Measurements from ENCODE around the gene TBL1Y.

TBL1Y gene

GRCh38 chrY:6909856-6910255 lies 641 bp upstream of the TBL1Y start:
- TF ChIP-seq SP1 (IDR thresholded peaks at IDR 0.05) (no peak), TARDBP (IDR thresholded peaks at IDR 0.05) (no peak), SUZ12 (IDR thresholded peaks at IDR 0.05) (no peak), ZNF384 (IDR thresholded peaks at IDR 0.05) (no peak), FOXA1 (IDR thresholded peaks at IDR 0.05) (no peak), ELF4 (IDR thresholded peaks at IDR 0.05) (no peak), HDGF (IDR thresholded peaks at IDR 0.05; ENCODE audit: borderline replicate concordance) (no peak), PKNOX1 (IDR thresholded peaks at IDR 0.05) (no peak), CTBP1 (IDR thresholded peaks at IDR 0.05; ENCODE audit: borderline replicate concordance) (no peak), NFRKB (IDR thresholded peaks at IDR 0.05) (no peak), L3MBTL2 (conservative IDR thresholded peaks at IDR 0.05) (no peak), FOXM1 (IDR thresholded peaks at IDR 0.05; ENCODE audit: borderline replicate concordance) (no peak)
- CTCF ChIA-PET = no interaction called here
- POLR2A ChIA-PET = no interaction called here

GRCh38 chrY:6911253-6911881 lies 870 bp downstream of the TBL1Y start, which contains the start of gene AMELY:
TSS of gene AMELY (minus strand) at chrY:6911752. CDS start at chrY:6872608, 39,144 bp downstream.
- DNase-seq (ENCODE audit: extremely low spot score) = no peak
- ChIA-PET CTCF (no interaction called here), POLR2A (no interaction called here)
- TF ChIP-seq BHLHE40 (IDR thresholded peaks at IDR 0.05; ENCODE audit: borderline replicate concordance) = no peak
- no peak for TF ChIP-seq SUZ12 (IDR thresholded peaks at IDR 0.05)
- no peak for TF ChIP-seq ARNT (IDR thresholded peaks at IDR 0.05)
- no peak for TF ChIP-seq ELF4 (IDR thresholded peaks at IDR 0.05)
- TF ChIP-seq CTBP1 (IDR thresholded peaks at IDR 0.05; ENCODE audit: borderline replicate concordance) = no peak
- no peak for TF ChIP-seq SP1 (IDR thresholded peaks at IDR 0.05)
- TF ChIP-seq NFRKB (IDR thresholded peaks at IDR 0.05) = no peak
- no peak for TF ChIP-seq L3MBTL2 (conservative IDR thresholded peaks at IDR 0.05)
- TF ChIP-seq ZNF384 (IDR thresholded peaks at IDR 0.05) = no peak
- no peak for TF ChIP-seq LEF1 (IDR thresholded peaks at IDR 0.05; ENCODE audit: borderline replicate concordance)

More at GRCh38 chrY:6909856-6910255, 641 bp upstream of the TBL1Y start:
- no peak for DNase-seq (ENCODE audit: extremely low spot score)

- TF ChIP-seq SP1 (IDR thresholded peaks at IDR 0.05) = no peak
- no peak for TF ChIP-seq PKNOX1 (IDR thresholded peaks at IDR 0.05)
- no peak for TF ChIP-seq BHLHE40 (IDR thresholded peaks at IDR 0.05; ENCODE audit: borderline replicate concordance)
- no peak for TF ChIP-seq ZNF384 (IDR thresholded peaks at IDR 0.05)
- TF ChIP-seq L3MBTL2 (conservative IDR thresholded peaks at IDR 0.05) = no peak
- TF ChIP-seq ARNT (IDR thresholded peaks at IDR 0.05) = no peak
- no peak for TF ChIP-seq NFRKB (IDR thresholded peaks at IDR 0.05)
- no peak for TF ChIP-seq CTBP1 (IDR thresholded peaks at IDR 0.05; ENCODE audit: borderline replicate concordance)
- DNase-seq (ENCODE audit: extremely low spot score) = no peak
- POLR2A ChIA-PET = no interaction called here
- CTCF ChIA-PET = no interaction called here
Measured at GRCh38 chrY:6913362-6913761, 2.9 kb downstream of the TBL1Y start.

GRCh38 chrY:6921061-6921460 lies 10.6 kb downstream of the TBL1Y start:
- TF ChIP-seq HDGF (IDR thresholded peaks at IDR 0.05; ENCODE audit: borderline replicate concordance) = no peak
- TF ChIP-seq L3MBTL2 (conservative IDR thresholded peaks at IDR 0.05) = no peak
- no peak for TF ChIP-seq FOXA1 (IDR thresholded peaks at IDR 0.05)
- TF ChIP-seq SUZ12 (IDR thresholded peaks at IDR 0.05) = no peak
- no peak for TF ChIP-seq FOXK2 (IDR thresholded peaks at IDR 0.05)
- no peak for TF ChIP-seq BHLHE40 (IDR thresholded peaks at IDR 0.05; ENCODE audit: borderline replicate concordance)
- TF ChIP-seq ARNT (IDR thresholded peaks at IDR 0.05) = no peak
- TF ChIP-seq NFRKB (IDR thresholded peaks at IDR 0.05) = no peak
- no peak for TF ChIP-seq SP1 (IDR thresholded peaks at IDR 0.05)
- TF ChIP-seq ELF4 (IDR thresholded peaks at IDR 0.05) = no peak
- TF ChIP-seq LEF1 (IDR thresholded peaks at IDR 0.05; ENCODE audit: borderline replicate concordance) = no peak
- no peak for TF ChIP-seq PKNOX1 (IDR thresholded peaks at IDR 0.05)
- ChIA-PET CTCF (no interaction called here), POLR2A (no interaction called here)
- no peak for DNase-seq (ENCODE audit: extremely low spot score)

- ChIA-PET POLR2A (no interaction called here), CTCF (no interaction called here)
- DNase-seq (ENCODE audit: extremely low spot score) = no peak
- TF ChIP-seq TARDBP (IDR thresholded peaks at IDR 0.05) (no peak), SP1 (IDR thresholded peaks at IDR 0.05) (no peak), FOXK2 (IDR thresholded peaks at IDR 0.05) (no peak), FOXA1 (IDR thresholded peaks at IDR 0.05) (no peak), FOXM1 (IDR thresholded peaks at IDR 0.05; ENCODE audit: borderline replicate concordance) (no peak), PKNOX1 (IDR thresholded peaks at IDR 0.05) (no peak), SUZ12 (IDR thresholded peaks at IDR 0.05) (no peak), ARNT (IDR thresholded peaks at IDR 0.05) (no peak), ZNF384 (IDR thresholded peaks at IDR 0.05) (no peak), ELF4 (IDR thresholded peaks at IDR 0.05) (no peak), HDGF (IDR thresholded peaks at IDR 0.05; ENCODE audit: borderline replicate concordance) (no peak), NFRKB (IDR thresholded peaks at IDR 0.05) (no peak), BHLHE40 (IDR thresholded peaks at IDR 0.05; ENCODE audit: borderline replicate concordance) (no peak), LEF1 (IDR thresholded peaks at IDR 0.05; ENCODE audit: borderline replicate concordance) (no peak), CTBP1 (IDR thresholded peaks at IDR 0.05; ENCODE audit: borderline replicate concordance) (no peak), L3MBTL2 (conservative IDR thresholded peaks at IDR 0.05) (no peak)
Measured at GRCh38 chrY:6928265-6928664, 17.8 kb downstream of the TBL1Y start.

- DNase-seq (ENCODE audit: extremely low spot score) = no peak
- POLR2A ChIA-PET = no interaction called here
- TF ChIP-seq FOXA1 (IDR thresholded peaks at IDR 0.05) = no peak
- no peak for TF ChIP-seq LEF1 (IDR thresholded peaks at IDR 0.05; ENCODE audit: borderline replicate concordance)
- no peak for TF ChIP-seq TARDBP (IDR thresholded peaks at IDR 0.05)
- TF ChIP-seq BHLHE40 (IDR thresholded peaks at IDR 0.05; ENCODE audit: borderline replicate concordance) = no peak
- no peak for TF ChIP-seq ELF4 (IDR thresholded peaks at IDR 0.05)
- no peak for TF ChIP-seq PKNOX1 (IDR thresholded peaks at IDR 0.05)
- no peak for TF ChIP-seq NFRKB (IDR thresholded peaks at IDR 0.05)
- TF ChIP-seq FOXK2 (IDR thresholded peaks at IDR 0.05) = no peak
- TF ChIP-seq SP1 (IDR thresholded peaks at IDR 0.05) = no peak
- no peak for TF ChIP-seq CTBP1 (IDR thresholded peaks at IDR 0.05; ENCODE audit: borderline replicate concordance)
- TF ChIP-seq ARNT (IDR thresholded peaks at IDR 0.05) = no peak
- TF ChIP-seq ZNF384 (IDR thresholded peaks at IDR 0.05) = no peak
- TF ChIP-seq FOXM1 (IDR thresholded peaks at IDR 0.05; ENCODE audit: borderline replicate concordance) = no peak
- TF ChIP-seq L3MBTL2 (conservative IDR thresholded peaks at IDR 0.05) = no peak
- no peak for TF ChIP-seq SUZ12 (IDR thresholded peaks at IDR 0.05)
- TF ChIP-seq HDGF (IDR thresholded peaks at IDR 0.05; ENCODE audit: borderline replicate concordance) = no peak
- CTCF ChIA-PET = no interaction called here
Measured at GRCh38 chrY:6929237-6929636, 18.7 kb downstream of the TBL1Y start.
